HS-5 (cell line): ENCODE data around the gene HOXC9.
"Not testable (repeated sequence)": the region's sequence is repeated elsewhere in the genome, so short reads cannot be mapped to it uniquely, and the experiment has no call there.

Experiments used
- DNase-seq: peaks from one replicate; pipeline ENCODE4 v3.0.0-alpha.2; 2012; ENCODE audit warnings: low read depth

Gene HOXC9

GRCh38 chr12:54040148-54040494, 40.2 kb downstream of the HOXC9 start:
- DNase-seq: no peak

DNA sequence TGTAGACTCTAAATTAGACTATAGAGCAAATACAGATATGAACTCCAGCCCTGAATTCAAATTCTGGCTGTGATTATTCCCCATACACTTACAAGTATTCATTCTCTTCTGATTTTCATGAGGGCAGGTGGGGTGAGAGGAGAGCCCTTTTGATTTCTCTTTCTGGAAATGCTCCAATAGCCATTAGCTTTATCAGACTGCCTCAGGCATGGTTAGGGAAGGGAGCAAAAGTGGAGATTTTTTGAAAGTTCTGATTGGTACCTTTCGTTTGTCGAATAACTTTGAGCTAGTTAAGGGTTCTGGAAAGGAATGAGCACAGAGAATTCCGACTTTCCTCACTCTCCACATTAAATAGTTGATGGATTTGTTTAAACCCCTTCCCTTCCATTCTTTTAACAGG, 40.7 kb downstream of the HOXC9 start:
- no peak for DNase-seq

- DNase-seq: no peak
These were observed 41.2 kb downstream of the HOXC9 start for GRCh38 chr12:54041097-54041690.

DNA sequence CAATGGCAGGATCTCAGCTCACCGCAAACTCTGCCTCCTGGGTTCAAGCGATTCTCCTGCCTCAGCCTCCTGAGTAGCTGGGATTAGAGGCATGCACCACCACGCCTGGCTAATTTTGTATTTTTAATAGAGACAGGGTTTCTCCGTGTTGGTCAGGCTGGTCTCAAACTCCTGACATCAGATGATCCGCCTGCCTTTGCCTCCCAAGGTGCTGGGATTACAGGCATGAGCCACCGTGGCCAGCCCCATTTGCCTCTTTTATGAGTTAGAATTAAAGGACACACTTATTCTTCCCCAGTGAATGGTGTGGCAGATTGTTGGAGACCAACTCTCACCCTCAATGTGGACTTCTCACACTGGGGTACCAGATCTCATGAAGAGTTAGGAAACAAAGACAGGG, 42.1 kb downstream of the HOXC9 start:
- not testable (repeated sequence) for DNase-seq

GRCh38 chr12:54042970-54043853, 43.3 kb downstream of the HOXC9 start:
- no peak for DNase-seq

DNA sequence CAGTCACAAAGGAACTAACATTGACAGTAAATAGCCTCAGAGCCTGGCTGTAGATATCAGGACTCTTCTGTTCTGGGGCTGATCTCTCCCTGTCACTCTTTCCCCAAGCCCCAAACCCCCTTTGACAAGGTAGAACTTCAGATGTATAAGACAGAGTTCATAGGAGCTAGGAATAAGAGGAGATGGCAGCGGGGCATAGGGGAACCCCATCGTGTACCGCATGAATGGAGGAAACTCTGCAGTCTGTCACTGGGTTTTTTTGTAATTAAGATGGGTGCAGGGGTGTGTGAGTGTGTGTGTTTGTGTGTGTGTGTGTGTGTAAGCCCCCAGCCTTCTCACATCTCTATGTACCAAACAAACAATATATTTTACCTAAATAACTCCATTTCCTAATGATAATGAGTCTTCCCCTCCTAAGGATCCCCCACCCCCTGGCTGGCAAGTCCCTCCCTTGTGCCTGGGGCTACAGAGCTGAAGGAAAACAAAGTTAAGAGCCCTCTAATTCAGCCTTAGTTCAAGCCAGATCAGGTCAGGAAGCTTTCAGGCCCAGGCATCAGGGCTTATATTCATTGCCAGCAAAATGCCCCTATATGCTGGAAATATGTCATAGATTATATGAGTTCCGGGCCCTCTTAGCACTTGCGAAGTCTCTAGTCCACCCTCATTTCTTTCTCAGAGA, 44.6 kb downstream of the HOXC9 start:
- DNase-seq: no peak

GRCh38 chr12:54045401-54045800, 45.4 kb downstream of the HOXC9 start:
- no peak for DNase-seq

GRCh38 chr12:54045868-54046521, 46.0 kb downstream of the HOXC9 start:
- no peak for DNase-seq

DNA sequence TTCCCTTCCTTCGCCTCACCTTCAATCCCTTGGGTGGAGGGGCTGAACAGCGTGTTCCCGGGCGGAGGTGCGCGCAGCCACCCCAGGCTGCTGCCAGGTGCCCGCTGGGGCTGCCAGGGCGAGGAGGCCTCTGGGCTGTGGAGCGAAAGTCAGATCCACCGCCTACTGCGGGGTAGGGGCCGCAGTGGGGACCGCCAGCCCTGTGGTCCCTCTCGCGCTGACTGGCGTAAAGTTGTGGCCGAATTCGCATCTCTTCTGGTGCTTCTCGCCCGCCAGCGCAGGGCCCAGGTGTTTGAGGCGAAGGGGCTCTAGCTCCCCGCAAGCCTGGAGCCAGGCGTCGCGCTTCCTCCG, 46.8 kb downstream of the HOXC9 start:
- no peak for DNase-seq

GRCh38 chr12:54047160-54047963, 47.4 kb downstream of the HOXC9 start:
- no peak for DNase-seq

DNA sequence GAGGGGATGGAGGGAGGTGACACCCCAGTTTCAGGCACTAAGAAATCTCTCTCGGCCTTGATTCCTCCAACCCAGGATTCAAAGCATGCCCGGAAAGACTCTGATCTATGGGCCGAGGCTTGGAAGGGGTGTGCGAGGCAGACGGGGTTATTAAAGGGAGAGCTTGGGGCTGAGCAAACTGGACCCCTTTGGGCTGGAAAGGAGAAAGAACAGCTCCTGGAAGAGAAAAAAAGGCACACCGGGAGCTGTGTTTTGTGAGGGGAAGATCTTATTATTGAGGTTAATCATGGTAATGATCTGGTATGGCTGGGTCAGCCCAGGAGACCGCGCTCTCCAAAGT, 48.0 kb downstream of the HOXC9 start:
- DNase-seq: no peak

DNA sequence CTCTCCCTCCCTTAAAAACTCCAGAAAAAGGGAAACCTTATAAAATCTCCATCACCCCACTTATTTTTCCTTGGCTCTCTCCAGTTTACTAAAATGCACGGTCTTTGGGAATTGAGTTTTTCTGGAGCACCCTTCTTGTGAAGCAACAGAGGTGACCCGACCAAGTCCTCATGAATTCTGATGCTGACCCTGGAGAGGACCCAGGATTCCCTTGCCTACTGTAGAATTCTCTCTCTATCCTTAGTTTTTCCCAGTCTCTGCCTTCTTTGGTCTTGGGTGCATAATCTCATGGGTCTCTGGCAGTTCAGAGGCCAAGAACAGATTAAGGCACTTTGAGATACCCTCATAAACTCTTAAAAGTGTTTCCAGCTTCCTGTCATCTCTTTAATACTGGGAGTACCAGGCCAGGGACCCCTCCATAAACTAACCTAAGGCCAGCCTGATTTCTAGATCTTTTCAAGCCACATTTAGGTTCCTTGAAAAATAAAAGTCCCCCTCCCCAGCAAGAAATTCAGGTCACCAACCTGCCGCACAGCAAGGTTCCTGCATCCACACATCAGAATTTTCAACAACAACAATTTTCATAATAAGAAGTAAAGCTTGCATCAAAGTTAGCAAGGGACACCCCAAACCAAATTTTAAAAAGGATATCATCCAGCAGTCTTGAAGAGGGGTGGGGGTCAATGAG, 48.6 kb downstream of the HOXC9 start:
- no peak for DNase-seq

DNA sequence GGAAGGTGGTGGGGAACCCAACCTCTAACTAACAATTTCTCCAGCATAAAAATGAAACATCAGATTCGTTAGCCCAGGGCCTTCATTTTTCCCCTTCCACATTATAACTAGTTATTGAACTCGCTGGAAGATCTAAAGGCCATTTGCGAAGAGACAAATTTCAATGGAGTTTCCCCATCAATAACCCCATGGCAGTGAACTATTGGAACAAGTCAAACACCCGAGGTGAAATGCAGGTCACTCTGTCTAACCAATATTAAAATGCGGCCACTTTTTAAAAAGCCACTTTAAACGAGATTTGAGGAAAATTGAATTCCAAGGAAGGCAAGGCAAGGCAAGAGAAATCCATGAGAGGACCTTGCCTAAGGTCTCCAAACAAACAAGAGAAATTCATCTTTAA, 49.1 kb downstream of the HOXC9 start:
- no peak for DNase-seq

DNA sequence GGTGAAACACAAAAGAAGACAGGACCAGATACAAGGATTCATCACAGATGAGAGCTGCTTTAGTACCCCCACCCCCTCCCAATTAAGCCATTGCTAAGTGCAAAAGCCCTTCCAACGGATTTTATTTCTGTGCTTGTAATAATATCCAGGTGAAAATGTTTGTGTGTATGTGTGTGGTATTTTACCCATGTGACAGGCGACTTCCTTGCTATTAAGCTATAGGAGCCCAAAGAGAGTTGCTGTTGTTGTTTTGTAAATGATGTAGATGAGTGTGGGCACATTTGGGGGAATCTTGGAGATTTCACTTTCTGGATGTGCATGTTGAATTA, 50.5 kb downstream of the HOXC9 start:
- DNase-seq: no peak

DNA sequence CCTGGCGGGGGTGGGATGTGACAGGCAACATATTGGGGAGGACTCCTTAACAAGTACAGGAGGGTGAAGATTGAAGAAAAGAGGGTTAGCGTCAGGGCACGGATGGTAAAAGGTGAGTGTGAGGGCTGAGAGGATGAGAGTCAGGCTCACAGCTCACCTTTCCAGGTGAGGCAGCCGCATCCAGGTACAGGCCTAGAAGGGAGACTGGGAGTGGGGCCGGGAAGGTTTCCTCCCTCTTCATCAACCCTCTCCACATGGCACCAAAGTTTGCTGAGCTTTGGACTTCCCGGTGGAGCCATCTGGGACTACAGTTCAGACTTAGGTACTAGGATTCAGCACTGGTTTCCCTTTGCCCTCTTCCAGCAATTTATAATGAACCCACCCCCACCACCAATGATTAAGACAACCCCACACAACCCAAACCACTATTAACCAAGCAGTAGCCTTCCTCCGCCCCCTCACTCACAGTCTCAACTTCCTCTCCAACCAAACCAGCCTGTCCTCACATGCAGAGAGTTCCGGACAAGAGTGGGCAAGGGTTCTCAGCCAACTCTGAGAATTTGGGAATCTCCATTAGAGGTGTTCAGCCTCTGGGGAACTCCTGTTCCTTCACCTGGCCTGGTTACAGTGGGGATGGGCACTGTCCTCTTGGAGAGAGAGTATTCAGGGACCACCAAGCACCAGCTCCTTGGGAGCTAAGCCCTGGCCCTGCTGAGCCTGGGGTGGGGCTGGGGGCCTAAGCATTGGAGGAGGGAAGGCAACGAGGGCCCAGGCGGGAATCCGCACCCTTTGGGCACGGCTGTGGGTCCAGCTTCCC, 51.3 kb downstream of the HOXC9 start:
- DNase-seq: no peak

DNA sequence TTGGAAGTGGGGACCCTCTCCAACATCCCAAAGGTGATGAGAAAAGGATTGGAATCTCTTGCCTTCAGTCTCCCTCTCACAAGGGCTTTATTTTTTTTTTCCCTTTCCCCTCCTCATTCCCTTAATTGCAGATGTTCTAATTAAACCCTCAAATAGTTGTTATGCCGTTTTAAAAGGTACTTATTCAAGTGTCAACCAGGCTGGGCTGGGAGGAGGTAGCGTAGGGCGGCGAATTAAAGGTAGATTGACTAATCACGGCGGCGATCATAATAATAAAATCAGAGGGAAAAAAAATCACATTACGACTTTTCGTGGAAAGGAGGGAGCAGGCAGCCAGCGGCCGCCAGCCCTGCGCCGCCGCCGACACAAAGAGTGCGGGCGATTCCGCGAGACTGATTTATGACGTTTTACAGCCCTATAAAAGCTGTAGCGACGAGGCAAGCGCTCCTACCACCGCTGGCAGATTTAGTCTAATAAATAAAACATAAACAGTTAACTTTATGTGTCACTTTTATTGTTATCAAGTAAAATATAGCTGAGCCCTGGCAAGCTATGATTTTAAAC, 52.0 kb downstream of the HOXC9 start:
- DNase-seq: no peak

- no peak for DNase-seq
These were observed 52.6 kb downstream of the HOXC9 start for GRCh38 chr12:54052438-54053002.
